ENCODE data around the gene PARD6G.

PARD6G gene

DNA sequence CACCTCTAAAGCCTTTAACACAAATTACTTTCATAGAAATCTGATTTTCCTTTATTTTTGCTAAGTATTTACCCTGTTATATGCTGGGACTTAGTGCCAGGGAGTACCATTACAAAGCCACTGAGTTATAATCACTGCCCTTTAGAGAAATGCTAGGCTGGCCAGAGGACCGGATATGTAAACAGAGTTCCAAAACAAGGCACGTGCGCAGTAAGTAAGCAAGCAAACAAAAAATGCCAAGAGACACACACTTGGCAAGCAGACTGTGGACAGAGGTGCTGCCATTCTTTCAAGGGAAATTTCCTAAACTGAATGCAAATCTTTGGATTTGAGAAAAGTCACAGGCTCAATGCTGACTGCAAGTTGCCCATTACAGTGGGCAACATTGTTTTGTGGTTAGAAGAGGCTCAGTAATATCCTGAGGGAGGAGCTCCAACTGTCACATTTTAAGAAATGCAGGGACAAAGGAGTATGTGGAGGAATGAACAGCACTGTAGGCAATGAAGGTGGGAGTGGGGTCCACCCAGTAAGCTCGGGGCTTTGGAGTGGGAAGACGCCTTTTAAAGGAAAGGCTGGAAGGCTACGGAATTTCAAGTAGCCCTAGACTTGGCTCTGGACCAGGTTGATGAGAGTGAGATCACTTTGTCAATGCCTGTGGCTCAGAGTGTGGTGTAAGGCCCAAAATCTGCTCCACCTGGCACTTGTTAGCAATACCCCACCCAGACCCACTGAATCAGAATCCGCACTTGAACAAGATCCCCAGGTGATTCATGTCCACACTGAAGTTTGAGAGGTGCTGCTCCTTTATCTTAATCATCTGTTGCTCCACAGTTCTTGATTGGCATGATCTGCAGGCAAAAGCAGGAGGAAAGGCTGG, 2.1 kb upstream of the PARD6G start:
- ChIA-PET CTCF (interaction anchor here (0.7 to 3.8 kb wide), 3 partner anchors 9 to 92 kb away, joined by 3 to 10 read pairs (median 6); no protein-coding TSS in a partner anchor), POLR2A (no interaction called here)
- no peak for DNase-seq (ENCODE audit: extremely low spot score)
- TF ChIP-seq CTCF (IDR thresholded peaks at IDR 0.05; ENCODE audit: control extremely low read depth, extremely low read depth, low read depth, missing control alignments), result no peak

GRCh38 chr18:80246445-80247392, 595 bp downstream of the PARD6G start:
- no peak for DNase-seq (ENCODE audit: extremely low spot score)
- CTCF ChIA-PET, result interaction anchor here (1.1 to 1.5 kb wide), 4 partner anchors 9 to 86 kb away, joined by 3 to 5 read pairs (median 3); no protein-coding TSS in a partner anchor
- TF ChIP-seq CTCF (IDR thresholded peaks at IDR 0.05; ENCODE audit: control extremely low read depth, extremely low read depth, low read depth, missing control alignments), result no peak
- POLR2A ChIA-PET, result interaction anchor here (0.6 kb wide), 2 partner anchors 74 to 99 kb away, joined by 3 to 4 read pairs; no protein-coding TSS in a partner anchor

DNA sequence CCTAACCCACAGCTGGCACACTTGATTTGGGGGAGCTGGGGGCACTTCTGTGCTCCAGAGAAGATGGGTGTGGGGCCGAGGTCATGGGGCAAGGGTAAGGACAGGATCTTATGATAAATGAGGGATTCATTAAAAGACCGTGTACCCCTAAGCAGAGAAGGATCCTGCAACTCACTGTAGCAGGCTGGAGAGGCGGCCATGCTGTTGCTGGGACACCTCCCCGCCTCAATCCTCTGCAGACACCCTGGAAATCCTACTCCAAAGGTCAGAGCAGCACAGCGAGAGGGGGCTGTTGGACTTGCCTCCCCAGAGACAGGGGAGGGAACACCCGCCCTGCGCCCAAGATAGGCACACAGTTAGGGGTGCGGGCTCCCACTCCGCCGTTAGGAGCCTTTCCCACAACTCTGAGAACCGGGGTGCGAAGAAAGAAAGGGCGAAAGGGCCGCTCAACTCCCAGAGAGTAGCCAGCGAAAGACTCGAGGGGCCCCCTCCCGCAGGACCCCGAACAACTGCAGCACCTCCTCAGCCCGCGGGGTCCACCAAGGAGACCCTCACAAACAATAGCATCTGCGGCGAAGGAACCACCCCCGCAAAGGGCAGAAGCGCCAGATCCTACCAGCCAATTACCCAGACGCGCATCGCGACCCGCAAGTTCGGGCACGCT, 1.4 kb downstream of the PARD6G start:
- POLR2A ChIA-PET, result no interaction called here
- DNase-seq (ENCODE audit: extremely low spot score), result no peak
- CTCF ChIA-PET, result interaction anchor here (1.1 to 1.9 kb wide), 3 partner anchors 9 to 102 kb away, joined by 3 to 8 read pairs (median 4); no protein-coding TSS in a partner anchor
- TF ChIP-seq CTCF (IDR thresholded peaks at IDR 0.05; ENCODE audit: control extremely low read depth, extremely low read depth, low read depth, missing control alignments), result no peak

- POLR2A ChIA-PET, result no interaction called here
- CTCF ChIA-PET, result interaction anchor here (0.7 to 2.7 kb wide), 5 partner anchors 9 to 108 kb away, joined by 3 to 9 read pairs (median 4); no protein-coding TSS in a partner anchor
- no peak for TF ChIP-seq CTCF (IDR thresholded peaks at IDR 0.05; ENCODE audit: control extremely low read depth, extremely low read depth, low read depth, missing control alignments)
- no peak for DNase-seq (ENCODE audit: extremely low spot score)
Measured at GRCh38 chr18:80244956-80245730, 2.2 kb downstream of the PARD6G start.

GRCh38 chr18:80244167-80244566, 3.1 kb downstream of the PARD6G start:
- TF ChIP-seq CTCF (IDR thresholded peaks at IDR 0.05; ENCODE audit: control extremely low read depth, extremely low read depth, low read depth, missing control alignments), result no peak
- ChIA-PET POLR2A (no interaction called here), CTCF (interaction anchor here (1.1 to 2.7 kb wide), 4 partner anchors 11 to 100 kb away, joined by 4 to 9 read pairs (median 6); no protein-coding TSS in a partner anchor)
- no peak for DNase-seq (ENCODE audit: extremely low spot score)

Measured in GM10248 (cell line).